Astrocyte of the spinal cord (primary cell): ENCODE data around the gene CGRRF1.

Source experiments
- DNase-seq: peaks from one replicate; pipeline ENCODE4 v3.0.0; 2011; ENCODE audit warnings: low read depth, low spot score
- H3K4me3 ChIP-seq: 2 replicates; pipeline ENCODE4 v1.5.1; 2011; ENCODE audit warnings: low read depth, mild to moderate bottlenecking, low read length, moderate library complexity
- in situ Hi-C: cut with HindIII; loops from 2 replicates; pipeline ENCODE4 v1.10.0; 2017; ENCODE audit warnings: low sequenced_read_pairs
- TF ChIP-seq, protein P1 (sequence below): IDR thresholded peaks from 2 replicates; pipeline ENCODE4 v1.5.1; 2012; ENCODE audit warnings: low read depth, mild to moderate bottlenecking, low read length, inconsistent platforms

Gene CGRRF1

DNA sequence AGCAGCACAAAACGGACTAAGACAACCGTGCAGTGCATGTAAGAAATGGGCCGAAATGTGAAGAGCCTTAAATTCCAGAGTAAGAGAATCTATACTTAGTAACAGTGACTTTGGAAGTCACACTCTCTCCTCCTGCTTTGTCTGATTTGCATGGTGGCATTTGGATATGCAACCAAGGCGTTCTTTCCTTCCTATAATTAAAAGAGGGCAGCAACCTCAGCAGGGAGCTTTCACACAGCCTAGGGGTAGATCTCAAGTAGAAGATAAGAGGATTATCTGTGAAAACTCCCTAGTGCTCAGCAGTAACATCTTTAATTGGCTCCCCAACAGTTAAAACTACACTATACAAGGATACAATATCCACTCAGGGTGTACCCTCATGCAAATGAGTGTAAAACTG, 37.4 kb upstream of the CGRRF1 start:
- in situ Hi-C loops = no loop called here
- DNase-seq = no peak
- TF ChIP-seq, protein P1, sequence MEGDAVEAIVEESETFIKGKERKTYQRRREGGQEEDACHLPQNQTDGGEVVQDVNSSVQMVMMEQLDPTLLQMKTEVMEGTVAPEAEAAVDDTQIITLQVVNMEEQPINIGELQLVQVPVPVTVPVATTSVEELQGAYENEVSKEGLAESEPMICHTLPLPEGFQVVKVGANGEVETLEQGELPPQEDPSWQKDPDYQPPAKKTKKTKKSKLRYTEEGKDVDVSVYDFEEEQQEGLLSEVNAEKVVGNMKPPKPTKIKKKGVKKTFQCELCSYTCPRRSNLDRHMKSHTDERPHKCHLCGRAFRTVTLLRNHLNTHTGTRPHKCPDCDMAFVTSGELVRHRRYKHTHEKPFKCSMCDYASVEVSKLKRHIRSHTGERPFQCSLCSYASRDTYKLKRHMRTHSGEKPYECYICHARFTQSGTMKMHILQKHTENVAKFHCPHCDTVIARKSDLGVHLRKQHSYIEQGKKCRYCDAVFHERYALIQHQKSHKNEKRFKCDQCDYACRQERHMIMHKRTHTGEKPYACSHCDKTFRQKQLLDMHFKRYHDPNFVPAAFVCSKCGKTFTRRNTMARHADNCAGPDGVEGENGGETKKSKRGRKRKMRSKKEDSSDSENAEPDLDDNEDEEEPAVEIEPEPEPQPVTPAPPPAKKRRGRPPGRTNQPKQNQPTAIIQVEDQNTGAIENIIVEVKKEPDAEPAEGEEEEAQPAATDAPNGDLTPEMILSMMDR = no peak
- no peak overlapping the region for H3K4me3 ChIP-seq

DNA sequence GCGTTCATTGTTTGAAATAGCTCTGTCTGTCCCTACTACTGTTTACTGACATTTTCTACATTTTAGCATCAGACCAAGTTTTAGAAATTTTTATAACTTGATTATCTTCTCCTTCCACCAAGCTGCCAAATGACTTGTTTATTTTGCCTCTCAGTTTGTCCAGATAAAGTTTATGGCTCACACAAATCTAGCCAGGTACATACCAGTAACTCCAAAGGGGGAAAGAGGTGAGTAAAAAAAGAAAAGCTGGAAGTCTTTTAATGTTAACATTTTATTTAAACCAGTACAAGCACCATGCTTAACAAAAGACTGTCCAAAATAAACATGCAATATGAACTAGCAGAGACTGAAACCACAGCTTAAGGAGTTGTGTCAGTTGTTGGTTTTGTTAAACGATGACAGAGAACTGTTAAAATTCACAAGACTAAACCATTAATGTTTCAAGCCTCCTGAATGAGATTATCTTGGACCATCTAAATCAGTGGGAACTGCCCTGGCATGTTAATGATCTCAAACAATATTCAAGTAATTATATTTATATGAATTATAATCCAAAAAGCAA, 35.4 kb upstream of the CGRRF1 start:
- in situ Hi-C loops = no loop called here
- peak; percentile 35 for DNase-seq
- TF ChIP-seq, protein P1 = no peak
- no peak overlapping the region for H3K4me3 ChIP-seq

DNA sequence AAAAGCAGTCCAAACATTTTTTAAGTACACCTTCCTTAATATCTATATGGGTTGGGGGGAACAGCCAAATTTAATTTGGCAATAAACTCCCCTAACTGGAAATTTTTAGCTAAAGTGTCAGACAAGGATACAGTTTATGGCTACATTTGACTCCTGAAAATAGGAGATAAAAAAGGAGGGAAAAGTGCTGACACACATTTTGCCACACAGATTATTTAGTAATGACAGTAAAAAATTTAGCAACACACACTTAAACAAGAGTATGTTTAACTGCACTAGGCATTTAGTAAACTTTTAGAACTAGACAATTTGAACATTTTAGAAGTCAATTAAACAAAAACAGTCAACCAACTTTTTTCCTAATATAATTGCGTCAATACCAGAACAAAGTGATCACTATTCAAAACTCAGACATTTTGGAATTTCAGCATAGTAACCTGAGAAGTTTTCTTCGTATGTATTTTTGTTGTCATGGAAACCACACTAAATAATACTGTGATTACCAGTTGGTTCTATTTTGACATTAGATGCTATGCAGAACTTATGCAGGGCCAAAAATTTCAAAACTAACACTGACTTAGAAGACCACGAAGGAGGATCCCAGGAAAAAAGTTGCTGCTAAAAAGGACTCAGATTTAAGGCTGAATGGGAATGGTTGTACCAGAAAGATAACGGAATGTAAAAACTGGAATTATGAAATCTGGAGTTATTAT, 34.4 kb upstream of the CGRRF1 start:
- no peak overlapping the region for H3K4me3 ChIP-seq
- peak; percentile 31 for DNase-seq
- TF ChIP-seq, protein P1 = no peak
- in situ Hi-C loops = no loop called here

DNA sequence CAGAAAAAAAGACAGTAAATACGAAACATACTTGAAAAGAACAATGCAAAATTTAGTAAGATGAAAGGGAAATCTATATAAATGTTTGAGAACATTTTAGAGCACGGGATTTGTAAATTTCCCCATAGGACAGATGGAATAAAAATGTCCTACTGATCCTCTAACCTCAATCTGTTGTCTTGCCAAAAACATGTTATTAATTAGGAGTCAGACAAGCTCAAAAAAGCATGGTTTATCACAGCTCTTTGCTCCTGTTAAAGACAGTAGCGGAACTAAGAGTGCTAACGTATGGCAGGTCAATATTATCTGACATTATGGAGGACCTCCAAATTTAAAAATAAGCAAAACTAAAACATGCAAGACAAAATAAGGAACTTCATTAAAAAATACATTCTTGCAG, 33.8 kb upstream of the CGRRF1 start:
- in situ Hi-C loops = no loop called here
- DNase-seq = no peak

DNA sequence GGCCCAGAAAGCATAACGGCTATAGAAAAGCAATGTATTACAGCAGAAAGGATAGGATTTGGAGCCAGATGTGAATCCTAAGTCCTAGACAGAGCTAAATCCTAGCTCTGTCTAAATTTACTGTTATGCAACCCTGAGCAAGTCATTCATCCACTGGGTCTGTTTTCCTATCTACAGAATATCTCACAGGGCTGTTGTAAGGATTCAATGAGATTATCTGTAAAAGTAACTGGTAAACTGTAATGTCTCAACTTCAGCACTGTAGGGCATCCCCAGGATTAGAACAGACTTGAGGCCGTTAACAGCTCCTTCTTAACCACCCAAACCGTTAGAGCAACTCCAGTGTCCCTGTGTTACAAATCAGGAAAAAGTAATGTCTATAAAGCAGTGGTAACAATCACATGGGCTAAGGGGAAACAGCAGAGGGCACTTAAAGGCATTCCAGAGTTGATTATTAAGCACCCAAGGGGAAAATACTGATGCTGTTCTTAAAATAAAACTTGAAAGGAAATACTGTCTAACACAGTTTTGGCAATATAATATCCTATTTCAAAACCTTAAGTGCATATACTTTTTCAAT, 31.0 kb upstream of the CGRRF1 start:
- in situ Hi-C loops = no loop called here
- TF ChIP-seq, protein P1 = no peak
- no peak overlapping the region for H3K4me3 ChIP-seq
- DNase-seq = no peak

More for the DNA sequence above, 33.8 kb upstream of the CGRRF1 start:
- TF ChIP-seq, protein P1 = no peak
- H3K4me3 ChIP-seq = no peak overlapping the region

DNA sequence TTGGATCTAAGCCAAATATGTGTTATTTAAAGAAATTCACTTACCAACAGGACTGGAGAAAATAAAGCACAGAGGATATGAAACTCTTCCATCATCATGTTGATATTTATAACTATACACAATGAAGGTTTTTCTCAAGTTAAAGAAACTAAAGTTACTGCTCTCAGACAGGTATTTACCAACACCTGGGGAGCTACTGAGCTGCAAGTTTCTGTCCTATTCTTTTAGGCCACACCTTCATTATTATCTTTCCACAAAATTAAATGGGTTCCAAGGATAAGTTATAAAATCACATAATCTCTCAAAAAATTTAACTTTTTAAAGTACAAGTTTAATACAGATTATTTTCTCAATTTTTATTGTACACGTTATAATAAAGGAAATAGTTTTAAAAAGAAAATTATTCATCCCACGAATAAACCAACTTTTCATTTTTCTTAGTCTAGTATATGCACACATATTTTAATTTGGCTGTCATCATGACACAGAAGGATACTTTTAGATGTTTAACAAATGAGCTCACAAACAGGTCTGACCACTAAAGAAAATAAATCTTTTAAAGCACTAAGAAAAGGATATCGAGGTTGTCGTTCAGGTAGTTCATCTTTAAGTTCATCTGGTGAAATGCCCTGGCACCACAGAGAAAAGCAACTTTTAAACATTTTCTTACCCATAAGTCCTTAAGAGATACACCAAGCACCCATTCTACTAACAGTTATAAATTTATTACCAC, 28.7 kb upstream of the CGRRF1 start:
- no peak for DNase-seq
- TF ChIP-seq, protein P1 = no peak
- H3K4me3 ChIP-seq = no peak overlapping the region
- in situ Hi-C loops = no loop called here
